Activated CD4-positive, alpha-beta memory T cell treated with anti-CD3 and anti-CD28 coated beads for 36 hours (primary cell): ENCODE measurements around the gene DGKZ. TPM values are rescaled to one million over a fixed set of nuclear protein-coding genes. Genes with fewer than 3 reads are reported as not detected.

Experiments
- CTCF ChIA-PET: fragments of 350-600 bp; sonication (Branson Sonifier 250); formaldehyde crosslinking; loops from one replicate; lab custom pipeline; 2021; ENCODE audit warnings: antibody characterized with exemption, inconsistent platforms; lab: Charles Lee
- POLR2A ChIA-PET: fragments of 350-600 bp; sonication (Branson Sonifier 250); formaldehyde crosslinking; loops from one replicate; lab custom pipeline; 2021; ENCODE audit warnings: antibody characterized with exemption; lab: Charles Lee
- DNase-seq: peaks from one replicate; pipeline ENCODE4 v3.0.0-alpha.2; 2020
- H3K27ac Mint-ChIP-seq: one replicate; pipeline ENCODE4 v1.8.0; 2021; ENCODE audit warnings: mixed read lengths
- H3K27me3 Mint-ChIP-seq: one replicate; pipeline ENCODE4 v1.8.0; 2021; ENCODE audit warnings: mixed read lengths
- H3K36me3 Mint-ChIP-seq: one replicate; pipeline ENCODE4 v1.8.0; 2021; ENCODE audit warnings: mixed read lengths
- H3K4me1 Mint-ChIP-seq: one replicate; pipeline ENCODE4 v1.8.0; 2021; ENCODE audit warnings: low read depth, mixed read lengths
- H3K4me3 Mint-ChIP-seq: one replicate; pipeline ENCODE4 v1.8.0; 2021; ENCODE audit warnings: mild to moderate bottlenecking, mixed read lengths
- H3K9me3 Mint-ChIP-seq: one replicate; pipeline ENCODE4 v1.8.0; 2021; ENCODE audit warnings: mixed read lengths
- intact Hi-C: fragments of 100-400 bp; cut with micrococcal nuclease; formaldehyde crosslinking; loops from one replicate; pipeline ENCODE4 v1.15.1; 2023
- total RNA-seq, 2 experiments: library from RNA; stranded (reverse); gene quantifications; one replicate each; pipeline ENCODE4 v1.2.3, GENCODE V29; 2021

Gene DGKZ
- total RNA-seq, 2 experiments from 2014 or later, result 85.3 to 88.7 TPM

GRCh38 chr11:46410021-46410420 is 62.8 kb downstream of the DGKZ start:
- no peak overlapping the region for H3K27ac Mint-ChIP-seq
- ChIA-PET CTCF (interaction anchor here (1.1 to 2.0 kb wide), 2 partner anchors 21 to 208 kb away, joined by 4 to 5 read pairs; no protein-coding TSS in a partner anchor), POLR2A (no interaction called here)
- no peaks in the 10 kb centered on the region for H3K9me3 Mint-ChIP-seq
- H3K4me1 Mint-ChIP-seq, result no peaks in the 10 kb centered on the region
- H3K27me3 Mint-ChIP-seq, result no peaks in the 10 kb centered on the region
- intact Hi-C loops, result loop anchor here (10.0 kb wide), 1 partner anchor 55 kb away; no protein-coding TSS in a partner anchor
- peaks cover 21% of the 10 kb centered on the region for H3K36me3 Mint-ChIP-seq
- no peak for DNase-seq
- no peak overlapping the region for H3K4me3 Mint-ChIP-seq

GRCh38 chr11:46413760-46414465 is 66.7 kb downstream of the DGKZ start:
- ChIA-PET POLR2A (no interaction called here), CTCF (interaction anchor here (0.8 kb wide), 1 partner anchor 76 kb away, joined by 3 read pairs; no protein-coding TSS in a partner anchor)
- Mint-ChIP-seq H3K4me3 (no peak overlapping the region), H3K9me3 (no peaks in the 10 kb centered on the region), H3K27ac (no peak overlapping the region), H3K4me1 (no peaks in the 10 kb centered on the region), H3K27me3 (no peaks in the 10 kb centered on the region), H3K36me3 (peaks cover 28% of the 10 kb centered on the region)
- no peak for DNase-seq
- intact Hi-C loops, result loop anchor here (10.0 kb wide), 1 partner anchor 51 kb away; no protein-coding TSS in a partner anchor

- no peak for DNase-seq
- no peak overlapping the region for H3K27ac Mint-ChIP-seq
- H3K4me3 Mint-ChIP-seq, result no peak overlapping the region
- H3K27me3 Mint-ChIP-seq, result no peaks in the 10 kb centered on the region
- CTCF ChIA-PET, result interaction anchor here (0.8 kb wide), 1 partner anchor 75 kb away, joined by 3 read pairs; no protein-coding TSS in a partner anchor
- intact Hi-C loops, result loop anchor here (10.0 kb wide), 1 partner anchor 50 kb away; no protein-coding TSS in a partner anchor
- POLR2A ChIA-PET, result no interaction called here
- no peaks in the 10 kb centered on the region for H3K4me1 Mint-ChIP-seq
- peaks cover 26% of the 10 kb centered on the region for H3K36me3 Mint-ChIP-seq
- no peaks in the 10 kb centered on the region for H3K9me3 Mint-ChIP-seq
Measured at GRCh38 chr11:46414466-46414796, 67.2 kb downstream of the DGKZ start.

- intact Hi-C loops, result loop anchor here (10.0 kb wide), 1 partner anchor 50 kb away; no protein-coding TSS in a partner anchor
- Mint-ChIP-seq H3K27me3 (no peaks in the 10 kb centered on the region), H3K27ac (no peak overlapping the region), H3K4me3 (no peak overlapping the region), H3K36me3 (peaks cover 24% of the 10 kb centered on the region), H3K4me1 (no peaks in the 10 kb centered on the region), H3K9me3 (no peaks in the 10 kb centered on the region)
- POLR2A ChIA-PET, result no interaction called here
- CTCF ChIA-PET, result no interaction called here
- no peak for DNase-seq
Measured at GRCh38 chr11:46414879-46415278, 67.6 kb downstream of the DGKZ start.

- H3K27ac Mint-ChIP-seq, result no peak overlapping the region
- no peak for DNase-seq
- no peaks in the 10 kb centered on the region for H3K27me3 Mint-ChIP-seq
- POLR2A ChIA-PET, result no interaction called here
- CTCF ChIA-PET, result interaction anchor here (0.6 kb wide), 1 partner anchor 947 kb away, joined by 3 read pairs; no protein-coding TSS in a partner anchor
- no peak overlapping the region for H3K4me3 Mint-ChIP-seq
- H3K4me1 Mint-ChIP-seq, result no peaks in the 10 kb centered on the region
- intact Hi-C loops, result loop anchor here (10.0 kb wide), 1 partner anchor 47 kb away; no protein-coding TSS in a partner anchor
- H3K36me3 Mint-ChIP-seq, result peaks cover 33% of the 10 kb centered on the region
- H3K9me3 Mint-ChIP-seq, result no peaks in the 10 kb centered on the region
Measured at GRCh38 chr11:46417711-46418110, 70.4 kb downstream of the DGKZ start.

GRCh38 chr11:46418751-46419150 is 71.5 kb downstream of the DGKZ start:
- Mint-ChIP-seq H3K4me3 (no peak overlapping the region), H3K4me1 (no peaks in the 10 kb centered on the region), H3K9me3 (no peaks in the 10 kb centered on the region), H3K36me3 (peaks cover 34% of the 10 kb centered on the region), H3K27me3 (no peaks in the 10 kb centered on the region), H3K27ac (no peak overlapping the region)
- intact Hi-C loops, result loop anchor here (10.0 kb wide), 1 partner anchor 46 kb away; no protein-coding TSS in a partner anchor
- ChIA-PET POLR2A (no interaction called here), CTCF (no interaction called here)
- no peak for DNase-seq

GRCh38 chr11:46420513-46420912 is 73.2 kb downstream of the DGKZ start:
- no peak for DNase-seq
- no peaks in the 10 kb centered on the region for H3K4me1 Mint-ChIP-seq
- intact Hi-C loops, result no loop called here
- no peaks in the 10 kb centered on the region for H3K27me3 Mint-ChIP-seq
- ChIA-PET POLR2A (no interaction called here), CTCF (no interaction called here)
- no peaks in the 10 kb centered on the region for H3K9me3 Mint-ChIP-seq
- H3K4me3 Mint-ChIP-seq, result no peak overlapping the region
- H3K27ac Mint-ChIP-seq, result no peak overlapping the region
- peaks cover 29% of the 10 kb centered on the region for H3K36me3 Mint-ChIP-seq

GRCh38 chr11:46421257-46421880 is 74.1 kb downstream of the DGKZ start:
- Mint-ChIP-seq H3K4me1 (no peaks in the 10 kb centered on the region), H3K27ac (no peak overlapping the region), H3K36me3 (peaks cover 24% of the 10 kb centered on the region), H3K9me3 (no peaks in the 10 kb centered on the region), H3K4me3 (no peak overlapping the region), H3K27me3 (no peaks in the 10 kb centered on the region)
- ChIA-PET POLR2A (no interaction called here), CTCF (no interaction called here)
- intact Hi-C loops, result no loop called here
- no peak for DNase-seq

GRCh38 chr11:46422588-46422987 is 75.3 kb downstream of the DGKZ start:
- Mint-ChIP-seq H3K27me3 (no peaks in the 10 kb centered on the region), H3K27ac (no peak overlapping the region)
- CTCF ChIA-PET, result interaction anchor here (1.1 kb wide), 1 partner anchor 9 kb away, joined by 3 read pairs; no protein-coding TSS in a partner anchor

GRCh38 chr11:46426233-46426991 is 79.1 kb downstream of the DGKZ start:
- Mint-ChIP-seq H3K36me3 (peaks cover 20% of the 10 kb centered on the region), H3K4me3 (no peak overlapping the region), H3K27ac (no peak overlapping the region), H3K4me1 (no peaks in the 10 kb centered on the region), H3K9me3 (no peaks in the 10 kb centered on the region), H3K27me3 (no peaks in the 10 kb centered on the region)
- CTCF ChIA-PET, result no interaction called here
- intact Hi-C loops, result no loop called here
- POLR2A ChIA-PET, result no interaction called here
- DNase-seq, result no peak

More at GRCh38 chr11:46422588-46422987, 75.3 kb downstream of the DGKZ start:
- Mint-ChIP-seq H3K9me3 (no peaks in the 10 kb centered on the region), H3K36me3 (peaks cover 18% of the 10 kb centered on the region), H3K4me1 (no peaks in the 10 kb centered on the region), H3K4me3 (no peak overlapping the region)
- DNase-seq, result no peak
- intact Hi-C loops, result no loop called here
- POLR2A ChIA-PET, result no interaction called here

- Mint-ChIP-seq H3K36me3 (peaks cover 16% of the 10 kb centered on the region), H3K4me1 (no peaks in the 10 kb centered on the region), H3K4me3 (no peak overlapping the region), H3K27ac (no peak overlapping the region), H3K9me3 (no peaks in the 10 kb centered on the region), H3K27me3 (no peaks in the 10 kb centered on the region)
- ChIA-PET POLR2A (no interaction called here), CTCF (no interaction called here)
- no peak for DNase-seq
- intact Hi-C loops, result no loop called here
Measured at GRCh38 chr11:46427364-46427763, 80.1 kb downstream of the DGKZ start.

GRCh38 chr11:46429717-46430116 is 82.5 kb downstream of the DGKZ start:
- intact Hi-C loops, result no loop called here
- Mint-ChIP-seq H3K9me3 (no peaks in the 10 kb centered on the region), H3K27ac (no peak overlapping the region), H3K36me3 (peaks cover 17% of the 10 kb centered on the region), H3K27me3 (no peaks in the 10 kb centered on the region), H3K4me1 (no peaks in the 10 kb centered on the region), H3K4me3 (no peak overlapping the region)
- ChIA-PET POLR2A (no interaction called here), CTCF (interaction anchor here (1.4 to 1.9 kb wide), 2 partner anchors 41 to 77 kb away, joined by 4 read pairs; no protein-coding TSS in a partner anchor)
- DNase-seq, result no peak
